Stimulated activated CD8-positive, alpha-beta memory T cell treated with anti-CD3 and anti-CD28 coated beads, Interleukin-15, amount 100 ng/mL, for 1 hour (primary cell): ENCODE results near the gene DOK6.
"Not testable (repeated sequence)": the region's sequence is repeated elsewhere in the genome, so short reads cannot be mapped to it uniquely, and the experiment has no call there.

Source experiments
- DNase-seq: peaks from one replicate; pipeline ENCODE4 v3.0.0-alpha.2; 2020; ENCODE audit warnings: low read depth

Gene DOK6

DNA sequence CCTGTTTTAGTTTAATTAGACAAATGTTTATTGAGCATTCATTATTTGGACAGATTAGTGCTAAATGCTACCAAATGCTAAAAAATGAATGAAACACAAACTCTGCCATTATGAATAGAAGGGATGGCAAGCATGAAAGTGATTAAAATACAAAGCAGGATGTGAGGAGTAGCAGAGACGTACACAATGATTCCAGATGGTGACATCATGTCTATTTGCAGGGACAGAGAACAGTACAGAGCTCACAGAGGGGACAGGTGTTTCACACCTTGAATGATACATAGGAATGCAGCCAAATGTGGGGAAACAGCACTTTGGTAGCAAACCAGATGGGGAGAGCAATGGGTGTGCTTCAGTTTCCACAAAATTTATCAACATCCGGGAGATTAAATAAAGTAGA is 470.7 kb downstream of the DOK6 start:
- no peak for DNase-seq

DNA sequence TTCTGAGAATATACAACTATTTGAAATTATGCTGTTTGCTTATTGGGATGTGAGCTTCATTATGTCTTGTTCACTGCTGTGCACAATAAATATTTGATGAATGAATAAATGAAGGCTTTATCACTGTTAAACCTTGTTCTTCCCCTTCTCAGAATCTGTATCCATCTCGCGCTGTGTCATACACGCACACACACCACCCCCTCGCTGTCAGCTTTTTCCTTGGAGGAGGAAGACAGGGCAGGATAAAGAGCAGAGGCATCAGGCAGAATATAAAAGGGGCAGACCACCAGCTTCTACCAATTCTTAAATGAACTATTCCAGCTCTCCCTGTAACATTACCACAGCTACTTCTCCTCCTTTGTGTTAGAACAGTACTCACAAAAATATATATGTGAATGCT is 472.0 kb downstream of the DOK6 start:
- no peak for DNase-seq

DNA sequence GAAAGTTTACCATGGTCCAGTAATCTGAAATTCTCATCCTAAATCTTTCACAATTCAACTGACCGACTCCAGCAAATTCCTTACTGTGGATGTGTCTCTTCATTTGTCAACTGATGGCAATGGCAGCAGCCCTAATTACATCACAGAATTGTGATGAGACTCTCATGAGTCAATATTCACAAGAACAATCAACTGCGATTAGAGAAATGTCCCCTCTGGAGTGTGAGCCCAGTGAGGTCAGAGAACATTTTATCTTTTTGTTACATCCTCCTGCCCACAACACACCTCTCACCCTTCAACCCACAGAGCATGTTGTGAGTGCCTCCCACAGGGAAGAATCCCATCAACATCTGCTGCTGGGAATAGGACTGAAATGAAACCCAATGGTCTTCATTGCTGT is 473.4 kb downstream of the DOK6 start:
- no peak for DNase-seq

DNA sequence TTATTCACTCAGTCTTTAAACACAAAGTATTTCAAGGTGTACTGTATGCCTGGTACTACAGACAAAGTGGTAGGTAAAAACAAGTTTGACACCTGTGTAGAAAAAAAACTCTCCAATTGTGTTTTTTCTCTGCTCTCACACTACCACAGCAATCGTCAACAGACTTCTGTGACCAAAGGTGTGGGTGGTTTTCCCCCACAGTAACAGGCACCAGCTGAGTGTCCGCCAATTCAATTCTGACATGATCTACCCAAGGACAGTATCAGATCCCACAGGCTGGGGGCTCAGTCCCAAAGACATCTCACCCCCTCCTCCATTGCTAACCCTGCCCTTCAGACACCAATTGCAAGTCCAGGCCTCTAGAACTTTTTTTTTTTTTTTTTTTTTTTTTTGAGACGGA is 475.8 kb downstream of the DOK6 start:
- DNase-seq: no peak

DNA sequence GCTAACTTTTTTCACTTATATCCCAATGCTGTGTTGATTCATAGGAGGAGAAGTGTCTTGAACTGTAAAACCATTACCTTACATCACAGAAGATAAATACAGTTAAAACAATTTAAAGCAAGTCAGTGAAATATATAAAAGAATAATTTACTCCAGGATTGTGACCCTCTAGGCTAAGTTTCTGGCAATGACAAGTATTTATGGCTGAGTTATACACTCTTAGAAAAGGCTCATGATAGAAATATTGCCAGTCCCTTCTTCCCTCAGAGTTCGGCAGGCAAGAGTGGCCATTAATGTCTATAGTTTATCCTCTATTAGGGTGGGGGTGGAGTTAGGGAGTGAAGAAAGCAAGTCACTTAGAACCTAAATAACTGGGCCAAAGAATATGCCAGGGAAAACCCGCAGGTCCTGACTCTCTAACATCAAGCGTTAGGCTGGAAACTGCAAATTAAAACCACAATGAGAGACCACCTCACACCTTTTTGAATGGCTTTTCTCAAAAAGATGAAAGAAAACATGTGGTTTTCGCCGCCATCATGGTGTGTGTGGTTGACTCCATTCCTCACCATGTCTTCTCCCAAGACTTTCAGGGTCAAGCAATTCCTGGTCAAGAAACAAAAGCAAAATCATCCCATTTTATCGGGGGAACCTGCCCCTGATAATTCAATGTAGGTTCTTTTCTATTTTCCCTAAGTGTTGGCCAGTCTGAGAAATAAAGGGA is 477.7 kb downstream of the DOK6 start:
- DNase-seq: no peak

DNA sequence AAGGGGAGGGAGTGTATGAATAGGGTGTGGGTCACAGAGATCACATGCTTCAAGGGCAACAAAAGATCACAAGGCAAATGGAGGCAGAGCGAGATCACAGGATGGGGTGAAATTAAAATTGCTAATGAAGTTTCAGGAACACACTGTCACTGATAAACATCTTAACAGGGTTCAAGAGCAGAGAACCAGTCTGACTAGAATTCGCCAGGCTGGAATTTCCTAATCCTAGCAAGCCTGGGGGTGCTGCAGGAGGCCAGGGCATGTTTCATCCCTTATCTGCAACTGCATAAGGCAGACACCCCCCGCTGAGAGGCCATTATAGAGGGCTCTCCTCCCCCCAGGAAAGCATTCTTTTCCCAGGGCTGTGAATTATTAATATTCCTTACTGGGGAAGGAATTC is 478.4 kb downstream of the DOK6 start:
- DNase-seq: not testable (repeated sequence)

DNA sequence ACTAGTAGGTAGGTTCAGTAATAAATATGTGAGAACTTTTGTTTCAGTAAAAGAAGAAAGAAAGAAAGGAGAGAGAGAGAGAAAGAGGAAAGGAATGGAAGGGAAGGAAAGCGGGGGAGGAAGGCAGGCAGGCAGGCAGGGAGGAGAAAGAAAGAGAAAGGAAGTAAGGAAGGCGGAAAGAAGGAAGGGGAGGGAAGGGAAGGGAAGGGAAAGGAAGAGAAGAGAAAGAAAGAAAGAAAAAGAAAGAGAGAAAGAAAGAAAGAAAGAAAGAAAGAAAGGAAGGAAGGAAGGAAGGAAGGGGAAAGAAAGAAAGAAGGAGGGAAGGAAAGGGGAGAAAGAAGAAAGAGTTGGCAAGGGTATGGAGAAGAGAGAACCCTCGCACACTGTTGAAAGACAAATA is 479.4 kb downstream of the DOK6 start:
- no peak for DNase-seq

DNA sequence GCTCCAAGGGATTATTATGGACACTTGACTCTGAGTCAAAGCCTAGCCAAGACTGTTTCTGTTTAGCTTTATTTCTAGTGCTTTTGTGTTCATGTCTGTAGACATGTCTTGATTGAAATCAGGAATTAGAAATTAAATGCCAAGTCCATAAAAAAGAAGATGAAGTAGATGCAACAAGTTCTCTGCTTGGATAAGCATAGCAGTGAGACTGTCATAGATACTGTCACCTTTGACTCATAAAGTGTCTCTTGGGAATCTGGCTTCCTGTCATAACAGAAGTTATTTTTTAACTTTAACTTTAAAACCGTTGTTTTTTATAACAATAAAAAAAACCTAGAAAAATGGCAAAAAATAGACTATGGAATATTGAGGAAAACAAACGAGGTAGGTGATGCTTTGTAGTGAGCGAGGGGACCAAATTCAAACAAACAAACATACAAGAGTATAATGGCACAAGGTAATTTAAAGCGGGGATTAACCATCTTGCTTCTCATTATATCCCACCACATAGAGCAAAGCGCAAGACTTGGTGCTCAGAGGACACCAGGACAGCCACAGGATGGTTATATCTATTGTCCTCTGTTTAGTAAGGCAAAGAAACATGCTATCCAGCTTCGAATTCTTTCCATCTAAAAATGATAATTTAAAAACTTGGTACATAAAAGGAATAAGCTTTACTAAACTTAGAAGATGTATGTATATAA is 482.4 kb downstream of the DOK6 start:
- DNase-seq: no peak

DNA sequence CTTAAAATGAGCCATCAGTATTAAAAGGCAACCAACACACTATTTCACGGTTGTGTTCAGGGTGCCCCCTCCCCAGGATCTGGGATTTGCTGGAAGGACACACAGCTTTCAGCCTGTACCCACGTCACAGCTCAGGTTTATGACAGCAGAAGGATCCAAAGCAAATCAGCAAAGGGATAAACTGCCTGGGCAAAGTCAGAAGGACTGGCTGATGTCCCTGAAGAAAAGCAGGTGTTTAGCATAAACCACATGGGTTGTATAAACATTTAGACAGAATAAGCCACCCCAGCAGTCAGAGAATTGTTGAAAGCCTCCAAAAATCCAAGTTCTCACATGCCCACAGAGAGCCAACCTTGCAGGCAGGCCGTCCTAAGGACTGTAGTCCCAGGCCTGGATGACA is 483.1 kb downstream of the DOK6 start:
- no peak for DNase-seq

DNA sequence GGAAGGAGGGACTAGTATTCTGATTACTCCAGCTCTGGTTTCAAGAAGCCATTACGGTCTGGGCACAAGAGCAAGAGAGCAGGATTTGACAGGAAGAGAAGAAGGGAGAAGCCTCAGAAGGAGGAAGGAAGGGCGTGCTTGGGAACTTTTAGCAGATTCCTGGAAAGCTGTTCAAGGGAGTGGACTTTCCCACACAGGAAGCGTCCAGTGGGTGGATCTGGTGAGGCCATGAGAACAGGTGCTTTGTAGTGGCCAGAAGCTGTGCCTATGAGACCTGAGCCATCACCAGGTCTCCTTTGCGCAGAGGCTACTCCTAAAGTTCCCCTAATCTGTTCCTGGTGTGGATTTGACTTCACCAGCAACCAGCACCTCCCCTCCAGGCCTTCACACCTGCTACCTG is 484.7 kb downstream of the DOK6 start:
- no peak for DNase-seq

DNA sequence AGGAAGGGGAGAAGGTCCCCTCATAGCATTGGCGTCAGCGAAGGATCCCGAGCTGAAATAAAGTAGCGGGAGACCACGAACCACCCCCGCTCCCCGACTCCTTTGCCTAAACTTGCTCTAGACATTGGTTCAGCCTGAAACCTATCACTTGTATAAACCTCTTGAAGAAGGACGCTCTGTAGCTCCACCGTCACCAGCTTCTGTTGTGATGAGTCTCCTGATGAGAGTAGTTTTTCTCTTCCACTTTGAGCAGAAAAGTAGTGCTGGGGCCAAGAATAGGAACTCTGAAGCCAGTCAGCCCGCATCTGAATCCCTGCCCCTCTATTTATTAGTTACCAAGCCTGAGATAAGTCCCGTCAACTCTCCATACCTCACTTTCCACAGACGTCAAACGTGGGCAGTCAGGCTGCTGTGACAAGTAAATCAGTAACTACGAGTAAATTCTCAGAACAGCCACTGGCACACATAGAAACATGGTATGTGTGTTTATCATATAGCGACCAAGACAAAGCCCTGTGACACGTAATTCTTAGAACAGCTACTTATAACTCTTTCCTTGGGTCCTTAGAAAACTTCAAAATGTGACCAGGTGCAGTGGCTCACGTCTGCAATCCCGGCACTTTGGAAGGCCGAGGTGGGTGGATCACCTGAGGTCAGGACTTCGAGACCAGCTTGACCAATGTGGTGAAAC is 485.3 kb downstream of the DOK6 start:
- DNase-seq: no peak

DNA sequence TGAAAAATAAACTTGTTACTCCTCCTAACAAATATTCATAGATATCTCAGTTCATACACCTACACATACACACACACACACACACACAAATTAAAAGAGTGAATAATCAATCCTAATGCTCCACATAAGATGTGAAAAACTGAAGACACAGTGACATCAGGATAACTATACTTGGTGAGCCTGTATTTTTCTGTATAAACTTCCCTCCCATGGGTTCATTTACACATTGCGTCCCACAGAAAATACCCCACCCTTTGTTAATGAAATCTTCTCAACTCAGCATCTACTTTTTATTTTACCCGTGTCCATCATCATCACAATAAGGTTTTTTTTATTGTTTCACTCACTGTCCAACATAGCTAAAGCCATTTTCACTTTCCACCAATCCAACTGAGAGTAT is 486.6 kb downstream of the DOK6 start:
- no peak for DNase-seq

DNA sequence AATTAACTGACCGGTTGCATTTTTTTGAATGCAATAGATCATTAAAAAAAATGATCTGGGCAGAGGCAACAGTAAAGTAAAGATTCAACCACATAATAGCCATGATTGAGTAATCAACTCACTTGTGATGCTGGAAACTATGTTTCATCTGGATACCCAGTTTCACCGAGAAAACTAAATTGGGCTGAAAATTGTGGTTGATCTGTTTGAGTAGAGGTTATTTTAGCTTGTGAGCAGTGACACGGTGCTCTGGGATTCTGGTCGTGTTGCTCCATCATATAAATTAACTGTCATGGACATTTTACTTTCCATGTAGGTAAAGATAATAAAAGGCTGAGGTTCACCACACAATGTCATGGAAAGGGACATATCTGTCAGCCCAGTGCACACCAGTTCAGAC is 488.3 kb downstream of the DOK6 start:
- no peak for DNase-seq

DNA sequence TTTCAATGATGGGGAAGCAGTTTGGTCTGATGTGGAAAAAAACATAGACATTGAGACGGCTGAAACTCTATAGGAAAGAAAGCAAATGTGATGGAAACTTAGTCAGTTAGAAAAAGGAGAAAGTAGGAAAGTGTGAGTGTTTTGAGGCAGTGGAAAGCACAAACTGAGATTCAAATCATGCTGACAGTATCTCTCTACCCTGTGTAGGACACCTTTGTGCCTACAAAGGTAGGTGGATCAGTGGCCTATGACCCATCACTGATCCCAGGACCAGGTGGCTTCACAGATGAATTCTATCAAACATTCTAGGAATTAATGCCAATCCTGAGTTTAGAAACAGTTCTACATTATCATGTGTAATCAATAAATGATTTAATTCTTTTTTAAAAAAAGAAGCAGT is 489.9 kb downstream of the DOK6 start:
- DNase-seq: no peak

DNA sequence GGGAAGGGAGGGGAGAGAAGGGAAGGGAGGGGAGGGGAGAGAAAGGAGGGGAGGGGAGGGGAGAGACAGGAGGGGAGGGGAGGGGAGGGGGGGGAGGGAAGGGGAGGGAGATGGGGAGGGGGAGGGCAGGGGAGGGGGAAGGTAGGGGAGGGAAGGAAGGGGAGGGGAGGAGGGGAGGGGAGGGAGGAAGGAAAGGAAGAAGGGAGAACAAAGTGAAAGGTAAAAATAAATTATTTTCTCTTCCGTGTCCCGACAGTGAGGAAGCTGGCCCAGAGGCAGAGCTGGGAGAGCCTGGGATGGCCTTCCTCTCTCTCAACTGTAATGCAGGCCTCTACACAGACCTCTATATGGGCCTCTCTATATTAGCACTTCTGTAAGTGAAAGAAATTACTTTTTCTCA is 493.8 kb downstream of the DOK6 start:
- no peak for DNase-seq

DNA sequence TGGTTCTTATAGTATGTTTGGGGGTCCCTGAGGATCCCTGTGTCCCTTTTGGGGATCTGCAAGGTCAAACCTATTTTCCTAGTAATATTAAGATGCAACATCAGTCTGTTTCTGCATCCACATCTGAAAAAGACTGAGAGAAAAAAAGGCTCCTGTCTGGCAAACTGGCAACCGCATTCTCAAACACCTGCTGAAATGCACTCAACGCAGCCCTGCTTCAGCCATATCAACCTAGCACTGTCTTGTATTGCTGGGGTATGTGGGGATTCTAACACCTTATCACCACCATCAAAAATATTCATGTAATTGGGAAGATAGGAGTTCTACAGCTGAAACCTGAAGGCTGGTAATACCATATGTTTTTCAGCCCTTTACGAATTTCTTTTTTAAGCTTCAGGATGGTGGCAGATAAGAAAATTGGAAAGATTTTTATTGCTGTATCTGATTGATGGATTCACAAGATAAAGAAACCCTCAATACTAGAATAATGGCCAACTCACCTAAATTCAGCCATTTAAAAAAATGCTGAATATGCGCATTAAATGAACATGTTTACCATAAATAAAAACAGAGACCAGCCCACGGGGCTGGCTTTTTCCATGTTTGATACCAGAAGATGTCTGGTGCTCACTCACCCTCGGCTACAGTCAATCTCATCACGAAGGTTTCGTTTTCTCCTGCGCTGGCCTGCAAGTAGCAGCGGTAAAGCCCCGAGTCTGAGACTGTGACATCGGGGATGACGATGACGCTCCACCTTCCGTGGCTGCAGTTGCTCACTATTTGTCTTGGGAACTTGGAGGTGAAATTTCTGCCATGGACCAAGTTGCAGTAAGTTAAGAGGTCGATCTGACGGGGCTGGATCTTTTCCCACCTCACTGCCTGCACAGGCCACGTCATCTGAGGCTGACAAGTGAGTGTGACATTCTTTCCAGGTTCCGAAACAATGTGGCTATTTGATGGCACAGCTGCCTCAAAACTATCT is 494.7 kb downstream of the DOK6 start:
- DNase-seq: no peak

DNA sequence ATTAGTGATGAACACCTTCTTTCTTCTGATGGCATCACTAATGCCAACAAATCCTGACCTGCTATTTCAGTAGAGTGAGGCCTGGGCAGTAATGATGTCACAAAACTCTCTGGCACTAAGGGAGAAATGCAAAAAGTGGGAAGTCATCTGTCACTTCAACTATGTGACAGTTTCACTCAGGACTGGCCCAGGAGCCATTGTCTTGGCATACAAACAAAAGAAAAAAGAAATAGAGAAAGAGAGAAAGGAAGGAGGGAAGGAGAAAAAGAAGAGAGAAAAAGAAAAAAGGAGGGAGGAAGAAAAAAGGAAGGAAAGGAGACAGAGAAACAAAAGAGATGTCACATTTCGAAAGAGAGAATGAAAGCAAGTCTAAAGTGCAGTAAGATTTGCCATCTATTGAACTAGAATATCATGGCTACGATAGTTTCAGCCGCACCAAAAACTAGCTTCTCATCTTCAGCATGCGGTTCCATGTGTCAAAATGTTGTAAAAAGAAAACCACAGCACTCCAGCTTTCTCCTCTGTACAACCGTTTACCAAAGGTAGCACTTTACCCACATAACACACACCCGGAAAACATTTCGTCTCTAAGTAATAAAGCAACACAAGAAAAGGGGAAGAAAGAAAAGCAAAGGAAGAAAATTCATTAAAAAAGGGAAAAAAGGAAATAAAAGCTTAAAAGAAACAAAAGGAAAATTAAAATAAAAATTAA is 496.9 kb downstream of the DOK6 start:
- no peak for DNase-seq

DNA sequence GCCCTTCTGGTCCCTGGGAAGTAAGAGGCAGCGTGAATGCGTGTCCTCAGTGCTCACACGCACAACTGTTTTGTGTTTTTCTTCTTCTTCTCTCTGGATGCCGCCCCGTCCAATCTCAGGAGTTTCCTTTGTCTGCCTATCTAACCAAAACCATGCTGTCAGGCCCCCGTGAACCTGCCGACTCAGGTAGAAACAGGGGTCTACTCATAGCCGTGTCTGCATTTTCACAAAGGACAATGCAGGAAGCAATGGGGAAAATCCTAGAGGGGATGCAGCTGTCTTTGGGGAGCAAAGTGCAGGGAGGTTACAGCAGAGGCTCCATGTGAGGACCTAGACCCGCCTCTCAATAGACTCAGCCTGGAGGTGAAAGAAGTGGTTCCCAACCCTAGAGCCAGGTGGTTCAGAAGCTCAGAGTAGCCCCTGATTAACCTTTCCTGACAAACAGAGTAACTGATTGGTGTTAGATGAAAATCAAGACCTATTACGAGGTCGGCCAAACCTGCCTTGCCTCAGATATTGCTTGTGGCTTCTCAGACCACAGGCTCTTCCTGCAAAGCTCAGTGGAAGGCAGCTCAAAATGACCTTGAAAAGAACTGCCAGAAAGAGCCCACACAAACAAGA is 497.7 kb downstream of the DOK6 start:
- no peak for DNase-seq
